H1 (cell line): Measurements from ENCODE around the gene TRAF1. TPM values are rescaled to one million over a fixed set of nuclear protein-coding genes. Genes with fewer than 3 reads are reported as not detected.

ENCODE experiments used
- CTCF ChIA-PET: fragments of 300-600 bp; sonication (Branson Sonifier 250); formaldehyde crosslinking; loops from one replicate; lab custom pipeline; 2021; ENCODE audit not compliant: partially characterized antibody; lab: Charles Lee
- POLR2A ChIA-PET: fragments of 300-600 bp; sonication (Branson Sonifier 250); formaldehyde crosslinking; loops from one replicate; lab custom pipeline; 2021; ENCODE audit warnings: inconsistent platforms; ENCODE audit not compliant: partially characterized antibody; lab: Charles Lee
- DNase-seq, 2 experiments: peaks; one replicate each; pipeline versions ENCODE4 v3.0.0 to v3.0.0-alpha.2; 2010 to 2022; ENCODE audit warnings: low spot score in 2 of 2, low read depth in 1 of 2, mixed read lengths in 1 of 2
- FAIRE-seq: peaks from 2 replicates; lab custom pipeline; 2011; peaks lifted over from hg19 to GRCh38; lab: Jason Lieb, UNC
- H2AFZ ChIP-seq: 2 replicates; pipeline ENCODE4 v1.8.1; 2012; ENCODE audit warnings: low read length, inconsistent platforms
- H2AK5ac ChIP-seq: 2 replicates; pipeline ENCODE4 v1.6.1; 2013; ENCODE audit warnings: low read depth, low read length
- H2BK120ac ChIP-seq: replicated peaks from 2 replicates; pipeline ENCODE3; 2013; ENCODE audit warnings: low read depth, low read length, inconsistent platforms
- H2BK12ac ChIP-seq: 2 replicates; pipeline ENCODE4 v1.6.1; 2013; ENCODE audit warnings: low read depth, low read length
- H2BK15ac ChIP-seq: 2 replicates; pipeline ENCODE4 v1.6.1; 2013; ENCODE audit warnings: low read length
- H2BK20ac ChIP-seq: 2 replicates; pipeline ENCODE4 v1.6.1; 2013; ENCODE audit warnings: low read length
- H2BK5ac ChIP-seq: 2 replicates; pipeline ENCODE4 v1.6.1; 2013; ENCODE audit warnings: low read depth, low read length
- H3K14ac ChIP-seq: 2 replicates; pipeline ENCODE4 v1.6.1; 2013; ENCODE audit warnings: inconsistent platforms; ENCODE audit not compliant: insufficient read length
- H3K18ac ChIP-seq: 2 replicates; pipeline ENCODE4 v1.6.1; 2013; ENCODE audit warnings: low read length; ENCODE audit errors: extremely low read depth
- H3K23ac ChIP-seq: 2 replicates; pipeline ENCODE4 v1.6.1; 2013; ENCODE audit warnings: inconsistent platforms; ENCODE audit not compliant: insufficient read length
- H3K23me2 ChIP-seq: 2 replicates; pipeline ENCODE4 v1.6.1; 2013; ENCODE audit warnings: low read depth, low read length
- H3K27ac ChIP-seq: 2 replicates; pipeline ENCODE4 v1.6.1; 2011; ENCODE audit warnings: low read depth, low read length, inconsistent platforms
- H3K27me3 ChIP-seq, 4 experiments: replicated peaks in 1 of 4; 1 replicate in 1 of 4; 2 replicates in 3 of 4; pipeline versions ENCODE4 v1.6.1 to v1.8.1; 2011 to 2013; ENCODE audit warnings: low read length in 3 of 4, mild to moderate bottlenecking in 3 of 4, inconsistent platforms in 2 of 4, mixed read lengths in 2 of 4, moderate library complexity in 1 of 4; ENCODE audit not compliant: control insufficient read depth in 3 of 4, insufficient read depth in 3 of 4; ENCODE audit errors: extremely low read depth in 1 of 4
- H3K36me3 ChIP-seq, 4 experiments: 2 replicates each; pipeline versions ENCODE4 v1.6.1 to v1.8.1; 2011 to 2013; ENCODE audit warnings: mild to moderate bottlenecking in 4 of 4, low read length in 3 of 4, moderate library complexity in 2 of 4, control low read depth in 1 of 4, inconsistent platforms in 1 of 4; ENCODE audit not compliant: insufficient read depth in 4 of 4, control insufficient read depth in 2 of 4
- H3K4ac ChIP-seq: replicated peaks from 2 replicates; pipeline ENCODE3; 2013; ENCODE audit warnings: low read length, low read depth, mixed read lengths, inconsistent platforms; ENCODE audit not compliant: insufficient read length
- H3K4me1 ChIP-seq, 4 experiments: replicated peaks in 1 of 4; 1 replicate in 1 of 4; 2 replicates in 3 of 4; pipeline versions ENCODE4 v1.6.1 to v1.8.1; 2011 to 2013; ENCODE audit warnings: low read length in 3 of 4, inconsistent platforms in 2 of 4, mixed read lengths in 1 of 4; ENCODE audit not compliant: insufficient read depth in 4 of 4, control insufficient read depth in 3 of 4
- H3K4me2 ChIP-seq, 2 experiments: 2 replicates each; pipeline versions ENCODE4 v1.6.1 to v1.8.1; 2011 to 2013; ENCODE audit warnings: low read depth in 2 of 2, low read length in 2 of 2, control low read depth in 1 of 2, inconsistent platforms in 1 of 2, mild to moderate bottlenecking in 1 of 2; ENCODE audit not compliant: insufficient read depth in 1 of 2
- H3K4me3 ChIP-seq, 4 experiments: fragments of 200-600, 300-600 bp in 1 of 4; sonication (generic), shearing (Covaris generic), sonication (Bioruptor Twin) in 1 of 4; 2 replicates each; pipeline versions ENCODE4 v1.5.1 to v1.8.1; 2011 to 2016; ENCODE audit warnings: low read length in 4 of 4, low read depth in 3 of 4, control low read depth in 2 of 4, inconsistent platforms in 2 of 4, mild to moderate bottlenecking in 2 of 4, mixed read lengths in 1 of 4, moderate library complexity in 1 of 4; ENCODE audit not compliant: insufficient read depth in 2 of 4; ENCODE audit errors: extremely low read depth in 1 of 4
- H3K56ac ChIP-seq: replicated peaks from 2 replicates; pipeline ENCODE3; 2013; ENCODE audit warnings: low read depth, mild to moderate bottlenecking, mixed read lengths, low read length, inconsistent platforms; ENCODE audit not compliant: insufficient read length
- H3K79me1 ChIP-seq: 2 replicates; pipeline ENCODE4 v1.6.1; 2013; ENCODE audit warnings: low read depth, low read length, control low read depth
- H3K79me2 ChIP-seq, 2 experiments: 2 replicates each; pipeline versions ENCODE4 v1.6.1 to v1.8.1; 2012 to 2013; ENCODE audit warnings: low read length in 2 of 2, mild to moderate bottlenecking in 2 of 2, inconsistent platforms in 1 of 2; ENCODE audit not compliant: insufficient read depth in 2 of 2, control insufficient read depth in 1 of 2
- H3K9ac ChIP-seq, 4 experiments: replicated peaks in 1 of 4; 1 replicate in 1 of 4; 2 replicates in 3 of 4; pipeline versions ENCODE4 v1.6.1 to v1.8.1; 2011 to 2013; ENCODE audit warnings: low read depth in 3 of 4, low read length in 3 of 4, control low read depth in 2 of 4, mild to moderate bottlenecking in 2 of 4, moderate library complexity in 2 of 4, inconsistent platforms in 1 of 4; ENCODE audit errors: extremely low read depth in 1 of 4
- H3K9me3 ChIP-seq, 2 experiments: 2 replicates each; pipeline versions ENCODE4 v1.6.1 to v1.8.1; 2012 to 2013; ENCODE audit warnings: mild to moderate bottlenecking in 2 of 2, moderate library complexity in 2 of 2, control low read depth in 1 of 2, inconsistent platforms in 1 of 2, low read depth in 1 of 2, low read length in 1 of 2, mixed read lengths in 1 of 2; ENCODE audit not compliant: insufficient read depth in 2 of 2
- H4K20me1 ChIP-seq, 2 experiments: replicated peaks in 1 of 2; 2 replicates each; pipeline versions ENCODE3 to v1.8.1; 2011 to 2013; ENCODE audit warnings: inconsistent platforms in 2 of 2, low read length in 2 of 2, mild to moderate bottlenecking in 1 of 2; ENCODE audit not compliant: insufficient read depth in 2 of 2, control insufficient read depth in 1 of 2
- H4K5ac ChIP-seq: 2 replicates; pipeline ENCODE4 v1.6.1; 2013; ENCODE audit warnings: low read length, low read depth, mixed read lengths, inconsistent platforms; ENCODE audit not compliant: insufficient read length
- H4K8ac ChIP-seq: 2 replicates; pipeline ENCODE4 v1.8.0; 2013; ENCODE audit warnings: mild to moderate bottlenecking, moderate library complexity, low read length, inconsistent platforms; ENCODE audit not compliant: insufficient read depth; ENCODE audit errors: extremely low read depth
- H4K91ac ChIP-seq: replicated peaks from 2 replicates; pipeline ENCODE3; 2013; ENCODE audit warnings: low read length, mixed read lengths, inconsistent platforms; ENCODE audit not compliant: insufficient read length
- ATF2 ChIP-seq: IDR thresholded peaks from 2 replicates; pipeline ENCODE4 v1.6.1; 2012; ENCODE audit warnings: low read length, inconsistent platforms
- BCL11A ChIP-seq, 2 experiments: IDR thresholded peaks; one replicate each; pipeline ENCODE4 v1.6.1; 2011; ENCODE audit warnings: low read depth in 2 of 2, low read length in 2 of 2, mild to moderate bottlenecking in 2 of 2
- CBX8 ChIP-seq: fragments of 300-800, 300-1000 bp; sonication (generic); IDR thresholded peaks from 2 replicates; pipeline ENCODE4 v1.7.1; 2016; ENCODE audit warnings: low read depth, low read length, borderline replicate concordance
- GABPA ChIP-seq: IDR thresholded peaks from 2 replicates; pipeline ENCODE4 v1.6.1; 2011; ENCODE audit warnings: mild to moderate bottlenecking, low read length, moderate library complexity, borderline replicate concordance; ENCODE audit not compliant: insufficient read depth
- KDM4A ChIP-seq: IDR thresholded peaks from one replicate; pipeline ENCODE4 v1.7.1; 2012; ENCODE audit warnings: low read depth, mild to moderate bottlenecking, moderate library complexity, low read length, inconsistent platforms; ENCODE audit not compliant: severe bottlenecking
- PHF8 ChIP-seq: fragments of 200-600 bp; sonication (generic); conservative IDR thresholded peaks from 2 replicates; pipeline ENCODE4 v1.7.1; 2012; ENCODE audit warnings: low read depth, mild to moderate bottlenecking, inconsistent platforms, low read length, moderate library complexity
- RAD21 ChIP-seq, 2 experiments: IDR thresholded peaks in 1 of 2; conservative IDR thresholded peaks in 1 of 2; 2 replicates each; pipeline ENCODE4 v1.6.1; 2011; ENCODE audit warnings: low read depth in 2 of 2, low read length in 2 of 2, improper control_type of control experiment in 1 of 2, inconsistent platforms in 1 of 2, mild to moderate bottlenecking in 1 of 2, moderate library complexity in 1 of 2
- SAP30 ChIP-seq: fragments of 300-600 bp; sonication (generic); IDR thresholded peaks from 2 replicates; pipeline ENCODE4 v1.7.1; 2012; ENCODE audit warnings: low read length, moderate library complexity, mild to moderate bottlenecking, inconsistent platforms; ENCODE audit not compliant: insufficient read depth, insufficient replicate concordance
- WGBS, 2 experiments: shearing (Covaris generic) in 1 of 2; methylation state at CpG; one replicate each; pipeline versions ENCODE4 v1.1.6 to v1.1.7; 2013 to 2015; ENCODE audit warnings: low lambda C conversion rate in 2 of 2, mixed read lengths in 2 of 2, inconsistent platforms in 1 of 2, low coverage in 1 of 2, missing lambda C conversion rate in 1 of 2; ENCODE audit not compliant: insufficient replicate concordance in 2 of 2, insufficient coverage in 1 of 2, insufficient read length in 1 of 2; ENCODE audit errors: extremely low coverage in 1 of 2, missing lambda C conversion rate in 1 of 2; 5-methylcytosine and 5-hydroxymethylcytosine counted together
- polyA plus RNA-seq, 7 experiments: library from polyadenylated mRNA; depleted of rRNA in 3 of 7; stranded (reverse) in 5 of 7; unstranded in 2 of 7; fragments of >200 nt in 5 of 7; fragments of 200-250 nt in 2 of 7; gene quantifications; 1 replicate in 5 of 7; 2 replicates in 1 of 7; 4 replicates in 1 of 7; pipeline versions ENCODE4 v1.2.1 to v1.2.3, GENCODE V29; 2011 to 2013; ENCODE audit warnings: missing spikeins in 2 of 7, mixed read lengths in 2 of 7
- total RNA-seq: library from RNA; stranded (reverse); fragmentation: NEBNext Ultra II Directional; extraction: Animal tissue kit (Norgen Biotek cat#: 25700); gene quantifications from 2 replicates; pipeline ENCODE4 v1.2.1, GENCODE V29; 2021

Gene TRAF1
- total and polyA plus RNA-seq, 2 of the 8 experiments (the other 6 are each of a cell fraction or from before 2014, with no cell fraction given): 1.6 to 3.2 TPM

GRCh38 chr9:120868676-120869359 is 57.8 kb downstream of the TRAF1 start:
- Histone ChIP-seq H4K5ac (peak overlapping the region; percentile 67), H3K4ac (no peak overlapping the region), H2BK5ac (peak overlapping the region; percentile 73; the same call in 1 of the 2 replicates), H3K14ac (no peak overlapping the region), H2AK5ac (no peak overlapping the region), H2BK120ac (no peak overlapping the region), H3K27me3 (no peaks in the 10 kb centered on the region; a peak in 2 of 7 replicates), H3K18ac (no peak overlapping the region; the same call in 1 of the 2 replicates), H2BK12ac (no peak overlapping the region; the same call in 1 of the 2 replicates), H3K56ac (peak overlapping the region; percentile 52), H3K79me2 (no peaks in the 10 kb centered on the region), H3K9me3 (no peaks in the 10 kb centered on the region), H2BK20ac (no peak overlapping the region), H2AFZ (peak overlapping the region; percentile 94; the same call in 1 of the 2 replicates), H2BK15ac (no peak overlapping the region), H3K4me3 (peak overlapping the region; percentile 24 to 68 (median 67)), H3K4me2 (peak overlapping the region; percentile 3 to 96; a peak in 3 of 4 replicates), H3K9ac (peak overlapping the region in 2 of 4 experiments; percentile 4 to 27; a peak in 1 of 7 replicates), H3K23me2 (0 out of 2 replicates have a peak, but pooled peaks cover 1% of the 10 kb centered on the region), H3K23ac (no peak overlapping the region), H4K20me1 (no peaks in the 10 kb centered on the region), H4K8ac (peak overlapping the region; percentile 82), H3K36me3 (no peaks in the 10 kb centered on the region; a peak in 3 of 8 replicates), H3K27ac (0 out of 2 replicates have a peak overlapping the region, but pooled peaks have one; percentile 32), H3K4me1 (peaks cover 9 to 28% (median 15%) of the 10 kb centered on the region in 4 experiments; a peak in 6 of 7 replicates), H4K91ac (peak overlapping the region; percentile 25), H3K79me1 (no peaks in the 10 kb centered on the region)
- CTCF ChIA-PET: interaction anchor here (0.7 to 10.5 kb wide), 20 partner anchors 9 to 253 kb away, joined by 3 to 108 read pairs (median 3); partner anchors contain the start of gene TRAF1
- POLR2A ChIA-PET: interaction anchor here (0.7 to 8.4 kb wide), 4 partner anchors 14 to 76 kb away, joined by 3 to 61 read pairs (median 4); partner anchors contain the start of gene FBXW2
- 8% methylated on average over 19 of the region's 52 CpGs; no CpG with 5 or more reads in 1 of the 2 experiments for WGBS, 2 experiments
- DNase-seq (peak; percentile 97 to 98), FAIRE-seq (no peak)
- TF ChIP-seq BCL11A (IDR thresholded peaks at IDR 0.05; ENCODE audit: low read depth in 2 of 2, low read length in 2 of 2) (no peak), PHF8 (peak; percentile 55), GABPA (no peak), RAD21 (IDR thresholded peaks at IDR 0.05 in 1 of 2, conservative IDR thresholded peaks at IDR 0.05 in 1 of 2; ENCODE audit: low read depth in 2 of 2, low read length in 2 of 2) (peak; percentile 42 to 60), KDM4A (peak; percentile 64), ATF2 (no peak), SAP30 (no peak), CBX8 (no peak)
